H9 (cell line): ENCODE measurements around the gene GRID2IP. TPM values are rescaled to one million over a fixed set of nuclear protein-coding genes. Genes with fewer than 3 reads are reported as not detected.
A peak's percentile ranks its signal among the peaks of the same experiment; 100 is the strongest.

Experiments
- DNase-seq: peaks from one replicate; pipeline ENCODE4 v3.0.0-alpha.2; 2017
- H2AFZ ChIP-seq: one replicate; pipeline ENCODE4 v1.6.1; 2013; ENCODE audit warnings: mild to moderate bottlenecking, low read length, control low read depth, moderate library complexity
- H2AK5ac ChIP-seq: 2 replicates; pipeline ENCODE4 v1.6.1; 2013; ENCODE audit warnings: low read length, control low read depth, mixed read lengths; ENCODE audit not compliant: insufficient read length
- H2BK120ac ChIP-seq: one replicate; pipeline ENCODE4 v1.6.1; 2013; ENCODE audit warnings: low read depth, mild to moderate bottlenecking, low read length, control low read depth, inconsistent platforms; ENCODE audit not compliant: poor library complexity, severe bottlenecking
- H2BK12ac ChIP-seq: 2 replicates; pipeline ENCODE4 v1.6.1; 2013; ENCODE audit warnings: low read length, control low read depth, mixed read lengths, low read depth; ENCODE audit not compliant: insufficient read length
- H2BK15ac ChIP-seq: 2 replicates; pipeline ENCODE4 v1.6.1; 2013; ENCODE audit warnings: low read depth, low read length, control low read depth
- H2BK20ac ChIP-seq: one replicate; pipeline ENCODE4 v1.6.1; 2013; ENCODE audit warnings: low read depth, mild to moderate bottlenecking, low read length, control low read depth, inconsistent platforms; ENCODE audit not compliant: poor library complexity, severe bottlenecking
- H2BK5ac ChIP-seq: 2 replicates; pipeline ENCODE4 v1.6.1; 2013; ENCODE audit warnings: low read length, control low read depth, mixed read lengths; ENCODE audit not compliant: insufficient read length
- H3K14ac ChIP-seq: 2 replicates; pipeline ENCODE4 v1.6.1; 2013; ENCODE audit warnings: low read length, control low read depth; ENCODE audit not compliant: insufficient read depth
- H3K18ac ChIP-seq: 2 replicates; pipeline ENCODE4 v1.6.1; 2013; ENCODE audit warnings: low read depth, mild to moderate bottlenecking, mixed read lengths, low read length, control low read depth; ENCODE audit not compliant: insufficient read length
- H3K23ac ChIP-seq: 2 replicates; pipeline ENCODE4 v1.6.1; 2013; ENCODE audit warnings: low read length, control low read depth, mixed read lengths, low read depth; ENCODE audit not compliant: insufficient read length
- H3K23me2 ChIP-seq: 2 replicates; pipeline ENCODE4 v1.6.1; 2013; ENCODE audit warnings: low read depth, mild to moderate bottlenecking, mixed read lengths, low read length, control low read depth; ENCODE audit not compliant: insufficient read length, poor library complexity, severe bottlenecking
- H3K27ac ChIP-seq: 2 replicates; pipeline ENCODE4 v1.5.1; 2013; ENCODE audit warnings: low read length, control low read depth, mixed read lengths, low read depth; ENCODE audit not compliant: insufficient read length
- H3K27me3 ChIP-seq: 2 replicates; pipeline ENCODE4 v1.6.1; 2013; ENCODE audit warnings: low read length, control low read depth, inconsistent platforms; ENCODE audit not compliant: insufficient read depth
- H3K4ac ChIP-seq: 2 replicates; pipeline ENCODE4 v1.6.1; 2013; ENCODE audit warnings: low read depth, mild to moderate bottlenecking, control low read depth, inconsistent platforms, low read length, moderate library complexity
- H3K4me1 ChIP-seq: 2 replicates; pipeline ENCODE4 v1.6.1; 2013; ENCODE audit warnings: low read length, control low read depth, inconsistent platforms; ENCODE audit not compliant: insufficient read depth
- H3K4me2 ChIP-seq: 2 replicates; pipeline ENCODE4 v1.6.1; 2013; ENCODE audit warnings: low read length, control low read depth, mixed read lengths; ENCODE audit not compliant: insufficient read length, insufficient read depth
- H3K56ac ChIP-seq: 2 replicates; pipeline ENCODE4 v1.6.1; 2013; ENCODE audit warnings: low read depth, mild to moderate bottlenecking, mixed read lengths, low read length, control low read depth; ENCODE audit not compliant: insufficient read length
- H3K79me1 ChIP-seq: 2 replicates; pipeline ENCODE4 v1.6.1; 2013; ENCODE audit warnings: low read depth, mild to moderate bottlenecking, moderate library complexity, low read length, control low read depth, inconsistent platforms; ENCODE audit not compliant: insufficient read depth, poor library complexity, severe bottlenecking
- H3K79me2 ChIP-seq: 2 replicates; pipeline ENCODE4 v1.6.1; 2013; ENCODE audit warnings: low read length, control low read depth, inconsistent platforms; ENCODE audit not compliant: insufficient read depth
- H3K9ac ChIP-seq: 2 replicates; pipeline ENCODE4 v1.6.1; 2013; ENCODE audit warnings: low read length, control low read depth, mixed read lengths; ENCODE audit not compliant: insufficient read length; ENCODE audit errors: extremely low read depth
- H3K9me3 ChIP-seq: one replicate; pipeline ENCODE4 v1.6.1; 2013; ENCODE audit warnings: low read depth, low read length, inconsistent platforms; ENCODE audit not compliant: control insufficient read depth
- H3T11ph ChIP-seq: one replicate; pipeline ENCODE4 v1.6.1; 2013; ENCODE audit warnings: mild to moderate bottlenecking, low read length, control low read depth, inconsistent platforms
- H4K20me1 ChIP-seq: one replicate; pipeline ENCODE4 v1.6.1; 2013; ENCODE audit not compliant: control insufficient read depth, insufficient read length, insufficient read depth
- H4K5ac ChIP-seq: 2 replicates; pipeline ENCODE4 v1.6.1; 2013; ENCODE audit warnings: low read depth, mild to moderate bottlenecking, mixed read lengths, low read length, control low read depth; ENCODE audit not compliant: insufficient read length
- H4K8ac ChIP-seq: replicated peaks from 2 replicates; pipeline ENCODE4 v1.6.1; 2013; ENCODE audit warnings: low read length, control low read depth, mixed read lengths, low read depth; ENCODE audit not compliant: insufficient read length
- H4K91ac ChIP-seq: 2 replicates; pipeline ENCODE4 v1.6.1; 2013; ENCODE audit warnings: low read depth, mild to moderate bottlenecking, moderate library complexity, mixed read lengths, low read length, control low read depth; ENCODE audit not compliant: insufficient read length
- H3K27ac Mint-ChIP-seq, 3 experiments: 2 replicates in 2 of 3; 3 replicates in 1 of 3; pipeline ENCODE4 v1.8.0; 2020 to 2021; ENCODE audit warnings: mixed read lengths in 3 of 3, mild to moderate bottlenecking in 1 of 3, moderate library complexity in 1 of 3
- H3K27me3 Mint-ChIP-seq: 2 replicates; pipeline ENCODE4 v1.8.0; 2021; ENCODE audit warnings: low read depth, mild to moderate bottlenecking, moderate library complexity, mixed read lengths
- H3K36me3 Mint-ChIP-seq, 3 experiments: 2 replicates in 2 of 3; 3 replicates in 1 of 3; pipeline ENCODE4 v1.8.0; 2020 to 2021; ENCODE audit warnings: low read depth in 3 of 3, mixed read lengths in 3 of 3; ENCODE audit not compliant: insufficient read depth in 1 of 3
- H3K4me1 Mint-ChIP-seq, 2 experiments: 2 replicates each; pipeline ENCODE4 v1.8.0; 2020; ENCODE audit warnings: mixed read lengths in 2 of 2
- H3K4me3 Mint-ChIP-seq, 2 experiments: 2 replicates in 1 of 2; 3 replicates in 1 of 2; pipeline ENCODE4 v1.8.0; 2020 to 2021; ENCODE audit warnings: mild to moderate bottlenecking in 2 of 2, mixed read lengths in 2 of 2, moderate library complexity in 1 of 2
- H3K9me3 Mint-ChIP-seq, 2 experiments: 2 replicates in 1 of 2; 3 replicates in 1 of 2; pipeline ENCODE4 v1.8.0; 2020; ENCODE audit warnings: mild to moderate bottlenecking in 2 of 2, mixed read lengths in 2 of 2, moderate library complexity in 1 of 2
- CTCF ChIP-seq: fragments of 200-600 bp; sonication (generic); conservative IDR thresholded peaks from 3 replicates; pipeline ENCODE4 v1.8.0; 2021; ENCODE audit warnings: antibody characterized with exemption, mild to moderate bottlenecking
- WGBS: extraction: QIAGEN DNeasy Blood & Tissue Kit; methylation state at CpG from one replicate; pipeline ENCODE4 v1.1.7; 2013; ENCODE audit warnings: missing lambda C conversion rate, low lambda C conversion rate, mixed read lengths; ENCODE audit not compliant: insufficient read length; ENCODE audit errors: extremely low coverage; 5-methylcytosine and 5-hydroxymethylcytosine counted together
- total RNA-seq: library from RNA; stranded (reverse); gene quantifications from 2 replicates; pipeline ENCODE4 v1.2.1, GENCODE V29; 2021

GRID2IP gene
- total RNA-seq, 1 experiment from 2014 or later, result 1.7 TPM

DNA sequence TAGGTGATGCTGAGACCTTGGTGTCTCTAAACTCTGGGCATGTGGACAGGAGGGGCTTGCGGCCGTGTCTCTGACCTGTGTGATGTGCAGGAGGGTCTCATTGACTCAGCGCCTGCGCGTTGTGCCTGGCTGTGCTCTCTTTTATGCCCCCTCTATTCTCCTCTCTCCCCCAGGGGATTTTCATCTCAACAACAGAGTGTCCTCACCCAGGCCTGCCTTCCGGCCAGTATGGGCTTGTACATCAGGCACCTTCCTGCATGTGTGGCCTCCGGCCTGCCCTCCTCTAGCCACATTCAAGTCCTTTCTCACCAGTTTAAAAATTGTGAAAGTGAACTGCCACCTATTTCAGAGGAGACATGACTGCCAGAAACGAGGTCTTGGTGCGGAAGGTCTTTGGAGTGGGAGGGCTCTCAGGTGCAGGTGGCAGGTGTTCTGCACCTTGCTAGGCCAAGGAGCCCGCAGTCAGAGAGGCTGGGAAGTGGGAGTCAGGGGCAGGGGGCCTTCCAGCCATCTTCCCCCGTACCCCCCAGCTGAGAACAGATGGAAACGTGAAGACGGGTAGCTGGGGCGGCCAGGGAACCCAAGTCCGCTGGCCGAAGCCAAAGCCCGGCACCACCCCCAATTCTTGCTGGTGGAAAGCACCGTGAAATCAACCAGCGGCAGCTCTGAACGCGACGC, 38.0 kb upstream of the GRID2IP start:
- H3K56ac ChIP-seq, result no peak overlapping the region
- H2AK5ac ChIP-seq, result no peak overlapping the region
- no peak overlapping the region for H3T11ph ChIP-seq
- peaks cover 28 to 74% (median 64%) of the 10 kb centered on the region in 3 experiments for H3K36me3 Mint-ChIP-seq
- H2BK120ac ChIP-seq, result no peak overlapping the region
- no peak overlapping the region for H2AFZ ChIP-seq
- H3K4me1 ChIP-seq, result no peaks in the 10 kb centered on the region
- no peak for TF ChIP-seq CTCF
- H3K18ac ChIP-seq, result no peak overlapping the region
- no peak overlapping the region for H4K91ac ChIP-seq
- no peak overlapping the region for H3K23ac ChIP-seq
- no peaks in the 10 kb centered on the region for H3K27me3 ChIP-seq
- peaks cover 6% of the 10 kb centered on the region for H3K23me2 ChIP-seq
- H3K9me3 Mint-ChIP-seq, result no peaks in the 10 kb centered on the region
- H3K9ac ChIP-seq, result no peak overlapping the region
- no peaks in the 10 kb centered on the region for H3K79me2 ChIP-seq
- H4K8ac ChIP-seq, result no peak overlapping the region
- no peaks in the 10 kb centered on the region for H4K20me1 ChIP-seq
- H3K4me2 ChIP-seq, result no peak overlapping the region
- no peak overlapping the region for H2BK5ac ChIP-seq
- H2BK12ac ChIP-seq, result no peak overlapping the region
- no peak overlapping the region for H2BK20ac ChIP-seq
- H3K27ac ChIP-seq, result no peak overlapping the region
- H3K4ac ChIP-seq, result no peak overlapping the region
- no peaks in the 10 kb centered on the region for H3K9me3 ChIP-seq
- no peak overlapping the region for H3K14ac ChIP-seq
- no peak overlapping the region for H4K5ac ChIP-seq
- H3K4me3 Mint-ChIP-seq, result peak overlapping the region; percentile 60 to 81
- H3K27me3 Mint-ChIP-seq, result no peaks in the 10 kb centered on the region
- DNase-seq, result no peak
- H3K79me1 ChIP-seq, result no peaks in the 10 kb centered on the region
- no CpG with 5 or more reads among the region's 22 CpGs for WGBS
- H3K27ac Mint-ChIP-seq, result peak overlapping the region in 1 of 3 experiments; percentile 88; a peak in 2 of 7 replicates
- H2BK15ac ChIP-seq, result no peak overlapping the region
- H3K4me1 Mint-ChIP-seq, result peaks cover 9 to 10% of the 10 kb centered on the region in 2 experiments
